ENCODE data around the gene BEAN1. TPM values are rescaled to one million over a fixed set of nuclear protein-coding genes. Genes with fewer than 3 reads are reported as not detected.

BEAN1 gene
- total RNA-seq, 4 donors from 2014 or later: 0.40 TPM; not detected in 3

GRCh38 chr16:66479661-66480264 lies 52.7 kb downstream of the BEAN1 start:
- in situ Hi-C loops (cut with MboI; ENCODE audit: low pct_ligation_motif_present in 1 of 4, low pct_unique_long_range_greater_than_20kb in 1 of 4, low sequenced_read_pairs in 3 of 4): loop anchor here in 3 of 4 donors (5.0 to 25.0 kb wide), 3 partner anchors 72 to 108 kb away; partner anchors contain the start of gene CMTM2 (in 2 of the 3)
- WGBS, 2 donors (ENCODE audit: low coverage in 1 of 2): 82 to 92% methylated on average over 2 to 5 of the region's 5 CpGs
- H3K36me3 ChIP-seq: no peaks in the 10 kb centered on the region
- H3K4me3 ChIP-seq: no peak overlapping the region
- H3K27ac ChIP-seq: no peak overlapping the region
- H3K27me3 ChIP-seq: peaks cover 13% of the 10 kb centered on the region
- no peaks in the 10 kb centered on the region for H3K4me1 ChIP-seq
- no peaks in the 10 kb centered on the region for H3K9me3 ChIP-seq
- DNase-seq: no peak
- intact Hi-C loops (cut with DNase I; ENCODE audit: low total_unique reads): no loop called here
- TF ChIP-seq CTCF (IDR thresholded peaks at IDR 0.05) (no peak), POLR2A (IDR thresholded peaks at IDR 0.05) (no peak), POLR2AphosphoS5 (IDR thresholded peaks at IDR 0.05) (no peak), EP300 (IDR thresholded peaks at IDR 0.05; ENCODE audit: low read depth) (no peak)

DNA sequence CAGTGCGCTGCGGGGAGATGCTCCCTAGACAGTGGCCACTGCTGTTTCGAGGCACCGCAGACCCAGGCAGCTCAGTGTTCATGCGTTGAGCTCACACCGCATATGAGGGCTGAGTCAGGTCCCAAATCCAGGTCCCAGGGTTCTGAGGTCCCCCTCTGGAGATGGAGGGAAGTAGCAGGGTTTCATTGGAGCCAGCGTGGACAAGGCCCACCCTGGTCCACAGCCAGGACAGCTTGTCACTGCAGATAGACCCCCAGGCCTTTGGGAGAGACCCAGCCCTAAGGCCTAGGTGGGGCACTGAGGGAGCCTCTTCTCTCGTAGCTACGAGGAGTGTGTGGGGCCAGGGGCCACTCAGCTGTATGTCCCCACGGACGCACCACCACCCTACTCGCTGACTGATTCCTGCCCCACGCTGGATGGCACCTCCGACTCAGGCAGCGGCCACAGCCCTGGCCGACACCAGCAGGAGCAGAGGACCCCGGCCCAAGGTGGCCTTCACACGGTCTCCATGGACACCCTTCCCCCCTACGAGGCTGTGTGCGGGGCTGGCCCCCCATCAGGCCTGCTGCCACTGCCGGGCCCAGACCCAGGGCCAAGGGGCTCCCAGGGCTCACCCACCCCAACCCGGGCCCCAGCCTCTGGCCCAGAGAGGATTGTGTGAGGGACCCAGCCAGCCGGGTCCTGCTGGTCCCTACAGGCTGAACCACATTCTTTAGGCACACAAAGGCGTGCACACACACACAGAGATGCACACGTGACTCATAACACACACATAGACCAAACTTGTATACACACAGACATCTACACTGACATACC lies 53.4 kb downstream of the BEAN1 start:
- in situ Hi-C loops (cut with MboI; ENCODE audit: low pct_ligation_motif_present in 1 of 4, low pct_unique_long_range_greater_than_20kb in 1 of 4, low sequenced_read_pairs in 3 of 4) (loop anchor here in 2 of 4 donors (10.0 to 25.0 kb wide), 2 partner anchors 76 to 107 kb away; partner anchors contain the start of gene CMTM2 (in 2 of the 2)), intact Hi-C loops (cut with DNase I; ENCODE audit: low total_unique reads) (no loop called here)
- Histone ChIP-seq H3K27ac (no peak overlapping the region), H3K4me3 (no peak overlapping the region), H3K36me3 (no peaks in the 10 kb centered on the region), H3K9me3 (no peaks in the 10 kb centered on the region), H3K27me3 (peaks cover 6% of the 10 kb centered on the region), H3K4me1 (no peaks in the 10 kb centered on the region)
- no peak for TF ChIP-seq CTCF (IDR thresholded peaks at IDR 0.05)
- no peak for TF ChIP-seq POLR2AphosphoS5 (IDR thresholded peaks at IDR 0.05)
- TF ChIP-seq EP300 (IDR thresholded peaks at IDR 0.05; ENCODE audit: low read depth): no peak
- no peak for TF ChIP-seq POLR2A (IDR thresholded peaks at IDR 0.05)
- no peak for DNase-seq
- WGBS, 2 donors (ENCODE audit: low coverage in 1 of 2): 88% methylated on average over 16 of the region's 25 CpGs; no CpG with 5 or more reads in 1 of the 2 donors

GRCh38 chr16:66481081-66481942 lies 54.2 kb downstream of the BEAN1 start:
- Histone ChIP-seq H3K4me1 (no peaks in the 10 kb centered on the region), H3K27ac (no peak overlapping the region), H3K36me3 (no peaks in the 10 kb centered on the region), H3K4me3 (no peak overlapping the region), H3K9me3 (no peaks in the 10 kb centered on the region), H3K27me3 (peaks cover 5% of the 10 kb centered on the region)
- intact Hi-C loops (cut with DNase I; ENCODE audit: low total_unique reads): no loop called here
- 82% methylated on average over 24 of the region's 25 CpGs; no CpG with 5 or more reads in 1 of the 2 donors for WGBS, 2 donors (ENCODE audit: low coverage in 1 of 2)
- no peak for DNase-seq
- in situ Hi-C loops (cut with MboI; ENCODE audit: low pct_ligation_motif_present in 1 of 4, low pct_unique_long_range_greater_than_20kb in 1 of 4, low sequenced_read_pairs in 3 of 4): loop anchor here in 2 of 4 donors (10.0 to 25.0 kb wide), 2 partner anchors 77 to 106 kb away; partner anchors contain the start of gene CMTM2 (in 2 of the 2)
- TF ChIP-seq POLR2A (IDR thresholded peaks at IDR 0.05): no peak
- TF ChIP-seq EP300 (IDR thresholded peaks at IDR 0.05; ENCODE audit: low read depth): no peak
- TF ChIP-seq CTCF (IDR thresholded peaks at IDR 0.05): no peak

Data from transverse colon (tissue), 4 donors.